Karpas-422 (cell line): Measurements from ENCODE around the gene FBP2. TPM values are rescaled to one million over a fixed set of nuclear protein-coding genes. Genes with fewer than 3 reads are reported as not detected.
"Not testable (repeated sequence)": the region's sequence is repeated elsewhere in the genome, so short reads cannot be mapped to it uniquely, and the experiment has no call there.

Source experiments
- DNase-seq: peaks from one replicate; pipeline ENCODE4 v3.0.0-alpha.2; 2015
- H2AFZ ChIP-seq: fragments of 200-600 bp; sonication (generic); 2 replicates; pipeline ENCODE4 v1.6.1; 2014; ENCODE audit warnings: antibody characterized with exemption, low read length, mixed read lengths
- H3K27ac ChIP-seq: fragments of 200-600 bp; sonication (generic); 2 replicates; pipeline ENCODE4 v1.5.1; 2014; ENCODE audit warnings: mild to moderate bottlenecking, low read length, moderate library complexity
- H3K27me3 ChIP-seq: fragments of 200-600 bp; sonication (generic); 2 replicates; pipeline ENCODE4 v1.6.1; 2014; ENCODE audit warnings: low read length, mixed read lengths
- H3K36me3 ChIP-seq: fragments of 200-600 bp; sonication (generic); 2 replicates; pipeline ENCODE4 v1.6.1; 2014; ENCODE audit warnings: low read length, mixed read lengths; ENCODE audit not compliant: insufficient read depth
- H3K4me1 ChIP-seq: fragments of 200-600 bp; sonication (generic); 2 replicates; pipeline ENCODE4 v1.6.1; 2014; ENCODE audit warnings: mild to moderate bottlenecking, low read length, mixed read lengths
- H3K4me2 ChIP-seq: fragments of 200-600 bp; sonication (generic); 2 replicates; pipeline ENCODE4 v1.6.1; 2014; ENCODE audit warnings: low read length, low read depth, mild to moderate bottlenecking; ENCODE audit not compliant: poor library complexity, severe bottlenecking
- H3K4me3 ChIP-seq: fragments of 200-600 bp; sonication (generic); 2 replicates; pipeline ENCODE4 v1.5.1; 2014; ENCODE audit warnings: mild to moderate bottlenecking, antibody characterized with exemption, low read length, mixed read lengths
- H3K79me2 ChIP-seq: fragments of 200-600 bp; sonication (generic); 2 replicates; pipeline ENCODE4 v1.6.1; 2014; ENCODE audit warnings: mild to moderate bottlenecking, low read length, mixed read lengths
- H3K9ac ChIP-seq: fragments of 200-600 bp; sonication (generic); 2 replicates; pipeline ENCODE4 v1.6.0; 2014; ENCODE audit warnings: low read length
- H3K9me2 ChIP-seq: fragments of 200-600 bp; sonication (generic), shearing (Covaris generic); replicated peaks from 2 replicates; pipeline ENCODE4 v1.6.0; 2014; ENCODE audit warnings: mild to moderate bottlenecking, low read length, moderate library complexity; ENCODE audit not compliant: insufficient read depth
- H3K9me3 ChIP-seq: fragments of 300-700, 200-600 bp; sonication (generic); 2 replicates; pipeline ENCODE4 v1.6.1; 2014; ENCODE audit warnings: low read length, mixed read lengths
- H4K20me1 ChIP-seq: fragments of 200-600 bp; sonication (generic); 2 replicates; pipeline ENCODE4 v1.6.1; 2014; ENCODE audit warnings: mild to moderate bottlenecking, antibody characterized with exemption, low read length, low read depth; ENCODE audit not compliant: insufficient read depth
- total RNA-seq: library from RNA; depleted of rRNA; stranded (reverse); fragments of >200 nt; shearing (Covaris generic); gene quantifications from 2 replicates; pipeline ENCODE4 v1.2.3, GENCODE V29; 2014; ENCODE audit warnings: low replicate concordance

FBP2 gene
- total RNA-seq, 1 experiment from 2014 or later: not detected

DNA sequence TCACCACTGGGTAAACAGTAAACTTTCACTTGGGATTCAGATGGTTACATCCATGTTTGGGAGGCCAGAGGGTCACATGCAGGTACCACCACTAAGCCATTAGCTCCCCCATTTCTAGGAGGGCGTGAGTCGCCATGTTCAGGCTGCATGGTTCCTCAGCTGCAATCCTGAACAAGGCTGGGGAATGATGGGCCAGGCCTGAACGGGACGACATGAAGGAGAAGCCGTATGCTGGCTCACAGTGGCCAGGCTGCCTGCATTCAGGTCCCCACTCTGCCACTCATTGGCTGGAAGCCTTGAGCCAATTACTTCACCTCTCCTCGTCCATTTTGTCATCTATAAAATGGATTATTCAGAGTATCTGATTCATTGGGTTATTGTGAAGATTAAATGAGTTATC lies 9.0 kb upstream of the FBP2 start:
- H2AFZ ChIP-seq: no peak overlapping the region
- no peaks in the 10 kb centered on the region for H3K79me2 ChIP-seq

DNA sequence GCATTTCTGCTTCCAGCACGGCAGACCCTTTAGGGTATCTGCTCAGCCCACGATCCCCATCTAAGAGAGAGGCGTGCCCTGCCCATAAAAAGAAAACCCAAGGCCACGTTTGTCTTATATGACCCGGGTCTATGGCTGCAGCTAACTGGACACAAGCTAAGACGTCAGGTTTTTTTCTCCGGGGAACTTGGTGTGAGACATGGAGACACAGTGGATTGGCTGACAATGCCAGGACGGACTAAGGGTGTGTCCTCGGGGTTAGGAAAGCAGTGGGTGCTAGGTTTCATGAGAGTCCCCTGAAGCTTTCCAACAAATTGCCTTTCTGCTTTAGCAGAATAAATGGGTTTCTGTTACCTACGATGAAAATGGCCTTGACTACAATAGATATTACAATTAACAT lies 7.1 kb upstream of the FBP2 start:
- Histone ChIP-seq H4K20me1 (no peaks in the 10 kb centered on the region), H3K4me1 (peaks cover 3% of the 10 kb centered on the region), H3K4me2 (no peak overlapping the region)

More for the DNA sequence above, 9.0 kb upstream of the FBP2 start:
- Histone ChIP-seq H4K20me1 (no peaks in the 10 kb centered on the region), H3K27me3 (no peaks in the 10 kb centered on the region), H3K27ac (no peak overlapping the region), H3K9ac (no peak overlapping the region), H3K9me3 (no peaks in the 10 kb centered on the region), H3K4me3 (no peak overlapping the region), H3K4me1 (peaks cover 3% of the 10 kb centered on the region), H3K36me3 (no peaks in the 10 kb centered on the region), H3K4me2 (no peak overlapping the region), H3K9me2 (no peaks in the 10 kb centered on the region)
- DNase-seq: no peak

DNA sequence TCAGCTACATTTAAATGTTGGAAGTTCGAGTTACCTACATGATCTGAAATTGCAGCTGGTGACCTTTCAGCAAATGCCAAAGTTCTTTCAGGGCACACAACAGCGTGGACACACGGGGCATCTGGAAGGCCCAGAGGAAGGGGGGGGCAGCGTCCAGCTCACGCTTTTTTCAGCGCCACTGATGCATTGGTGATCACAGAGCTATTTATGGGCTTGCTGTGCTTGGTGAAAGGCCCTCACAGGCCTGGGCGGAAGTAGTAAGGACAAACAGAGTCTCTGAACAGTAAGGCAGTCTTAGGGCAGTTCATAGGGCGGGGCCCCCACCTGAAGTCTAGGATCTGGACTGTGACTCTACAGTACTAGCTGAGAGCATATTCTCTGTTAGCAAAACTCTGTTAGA lies 6.6 kb upstream of the FBP2 start:
- Histone ChIP-seq H3K4me3 (no peak overlapping the region), H3K4me2 (no peak overlapping the region), H2AFZ (no peak overlapping the region)

More for the DNA sequence above, 7.1 kb upstream of the FBP2 start:
- H3K27me3 ChIP-seq: no peaks in the 10 kb centered on the region
- H3K9me2 ChIP-seq: no peaks in the 10 kb centered on the region
- DNase-seq: no peak
- no peaks in the 10 kb centered on the region for H3K79me2 ChIP-seq
- H3K36me3 ChIP-seq: no peaks in the 10 kb centered on the region
- no peak overlapping the region for H3K27ac ChIP-seq
- no peak overlapping the region for H3K9ac ChIP-seq
- H3K9me3 ChIP-seq: no peaks in the 10 kb centered on the region
- no peak overlapping the region for H3K4me3 ChIP-seq
- no peak overlapping the region for H2AFZ ChIP-seq

DNA sequence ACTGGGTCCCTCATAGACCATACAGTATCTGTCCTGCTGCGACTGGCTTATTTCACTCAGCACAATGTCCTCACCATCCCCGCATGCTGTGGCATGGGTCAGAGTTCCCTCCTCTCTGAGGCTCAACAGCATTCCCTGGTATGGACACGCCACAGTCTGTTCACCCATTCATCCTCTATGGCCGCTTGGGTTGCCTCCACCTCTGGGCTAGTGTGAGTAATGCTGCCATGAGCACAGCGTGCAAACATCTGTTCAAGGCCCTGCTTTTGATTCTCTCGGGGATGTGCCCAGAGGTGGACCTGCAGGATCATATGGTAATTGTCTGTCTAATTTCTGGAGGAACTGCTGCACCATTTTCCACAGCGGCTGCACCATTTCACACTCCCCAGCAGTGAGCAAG lies 5.5 kb upstream of the FBP2 start:
- Histone ChIP-seq H2AFZ (no peak overlapping the region), H3K4me1 (peaks cover 3% of the 10 kb centered on the region), H3K4me3 (no peak overlapping the region), H3K27ac (no peak overlapping the region), H3K79me2 (no peaks in the 10 kb centered on the region), H3K27me3 (no peaks in the 10 kb centered on the region), H4K20me1 (no peaks in the 10 kb centered on the region), H3K4me2 (no peak overlapping the region), H3K9me3 (no peaks in the 10 kb centered on the region), H3K9ac (no peak overlapping the region), H3K9me2 (no peaks in the 10 kb centered on the region), H3K36me3 (no peaks in the 10 kb centered on the region)
- no peak for DNase-seq

More for the DNA sequence above, 6.6 kb upstream of the FBP2 start:
- H3K9me2 ChIP-seq: no peaks in the 10 kb centered on the region
- no peaks in the 10 kb centered on the region for H3K79me2 ChIP-seq
- H3K27me3 ChIP-seq: no peaks in the 10 kb centered on the region
- no peak overlapping the region for H3K27ac ChIP-seq
- H3K9ac ChIP-seq: no peak overlapping the region
- H3K9me3 ChIP-seq: no peaks in the 10 kb centered on the region
- no peak for DNase-seq
- no peaks in the 10 kb centered on the region for H4K20me1 ChIP-seq
- H3K4me1 ChIP-seq: peaks cover 3% of the 10 kb centered on the region
- H3K36me3 ChIP-seq: no peaks in the 10 kb centered on the region

DNA sequence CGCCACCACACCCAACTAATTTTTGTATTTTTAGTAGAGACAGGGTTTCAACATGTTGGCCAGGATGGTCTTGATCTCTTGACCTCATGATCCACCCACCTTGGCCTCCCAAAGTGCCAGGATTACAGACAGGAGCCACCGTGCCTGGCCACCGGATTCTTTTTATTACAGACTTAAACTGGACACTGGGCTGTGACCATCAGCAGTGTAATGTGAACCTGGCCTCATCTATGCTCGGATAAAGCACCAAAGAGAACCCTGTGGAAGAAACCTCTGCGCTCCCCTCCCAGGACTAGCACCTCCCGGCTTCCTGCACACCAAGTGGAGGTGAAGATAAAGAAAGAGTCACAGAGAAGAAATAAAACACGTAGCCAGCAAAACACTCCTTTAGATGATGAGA lies 941 bp downstream of the FBP2 start:
- not testable (repeated sequence) for H3K9me2 ChIP-seq, H3K27ac ChIP-seq, H3K4me1 ChIP-seq

DNA sequence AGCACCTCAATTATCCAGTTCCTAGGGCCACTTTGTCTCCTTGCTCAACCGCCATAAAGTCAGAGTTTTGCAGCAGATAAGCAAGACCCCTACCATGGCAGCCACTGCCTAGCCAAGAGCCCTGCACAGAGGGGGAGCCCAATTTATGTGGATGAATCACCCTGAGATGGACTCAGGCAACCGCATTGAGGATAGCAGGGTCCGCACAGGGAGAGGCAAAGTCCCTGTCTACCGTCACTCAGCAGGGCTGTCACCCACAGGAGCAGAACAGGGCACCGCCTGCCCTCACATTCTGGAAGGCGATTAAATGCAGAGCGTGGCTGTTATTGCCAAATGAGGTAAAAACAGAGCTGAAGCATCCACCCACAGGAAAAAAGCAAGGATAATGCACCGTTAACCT lies 1.7 kb downstream of the FBP2 start:
- Histone ChIP-seq H3K9ac (no peak overlapping the region), H2AFZ (no peak overlapping the region), H3K79me2 (no peaks in the 10 kb centered on the region), H3K4me2 (no peak overlapping the region), H3K9me2 (no peaks in the 10 kb centered on the region), H3K27ac (no peak overlapping the region), H3K27me3 (no peaks in the 10 kb centered on the region), H3K4me1 (no peaks in the 10 kb centered on the region), H3K9me3 (no peaks in the 10 kb centered on the region), H3K4me3 (no peak overlapping the region), H4K20me1 (no peaks in the 10 kb centered on the region), H3K36me3 (no peaks in the 10 kb centered on the region)
- no peak for DNase-seq

More for the DNA sequence above, 941 bp downstream of the FBP2 start:
- H3K9me3 ChIP-seq, H3K9ac ChIP-seq, H3K79me2 ChIP-seq, H2AFZ ChIP-seq, H4K20me1 ChIP-seq, H3K36me3 ChIP-seq, H3K4me2 ChIP-seq, DNase-seq, H3K27me3 ChIP-seq, H3K4me3 ChIP-seq: not testable (repeated sequence)

DNA sequence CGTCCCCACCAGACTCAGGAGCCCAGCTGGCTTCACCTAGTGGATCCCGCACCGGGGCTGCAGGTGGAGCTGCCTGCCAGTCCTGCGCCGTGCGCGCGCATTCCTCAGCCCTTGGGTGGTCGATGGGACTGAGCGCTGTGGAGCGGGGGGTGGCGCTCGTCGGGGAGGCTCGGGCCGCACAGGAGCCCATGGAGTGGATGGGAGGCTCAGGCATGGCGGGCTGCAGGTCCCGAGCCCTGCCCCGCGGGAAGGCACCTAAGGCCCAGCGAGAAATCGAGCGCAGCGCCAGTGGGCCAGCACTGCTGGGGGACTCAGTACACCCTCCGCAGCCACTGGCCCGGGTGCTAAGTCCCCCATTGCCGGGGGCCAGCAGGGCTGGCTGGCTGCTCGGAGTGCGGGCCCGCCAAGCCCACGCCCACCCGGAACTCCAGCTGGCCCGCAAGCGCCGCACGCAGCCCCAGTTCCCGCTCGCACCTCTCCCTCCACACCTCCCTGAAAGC lies 2.5 kb downstream of the FBP2 start:
- not testable (repeated sequence) for H3K9ac ChIP-seq, H3K27me3 ChIP-seq, H2AFZ ChIP-seq, H3K4me1 ChIP-seq, H3K4me3 ChIP-seq, DNase-seq, H3K9me2 ChIP-seq, H3K79me2 ChIP-seq, H3K4me2 ChIP-seq, H4K20me1 ChIP-seq, H3K36me3 ChIP-seq, H3K27ac ChIP-seq, H3K9me3 ChIP-seq

DNA sequence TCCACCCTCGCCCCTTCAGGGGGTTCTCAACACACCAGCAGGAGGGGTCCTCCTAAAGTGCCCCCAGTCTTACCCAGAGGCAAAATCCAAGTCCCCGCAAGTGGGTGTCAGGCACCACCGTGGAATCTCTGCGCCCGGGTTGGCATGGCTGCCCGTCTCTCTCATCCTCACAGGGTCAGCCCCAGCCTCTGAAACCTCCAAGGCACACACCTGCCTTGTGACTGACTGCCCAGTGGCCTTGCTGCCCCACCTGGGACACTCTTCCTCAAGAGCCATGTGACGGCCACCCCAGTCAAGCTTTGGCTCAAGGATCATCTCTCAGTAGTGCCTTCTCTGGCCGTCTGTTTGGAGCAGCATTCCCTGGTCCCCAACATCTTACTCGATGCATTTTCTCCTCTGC lies 4.9 kb downstream of the FBP2 start:
- H3K4me1 ChIP-seq: no peaks in the 10 kb centered on the region
- H4K20me1 ChIP-seq: no peaks in the 10 kb centered on the region
- no peak overlapping the region for H3K4me3 ChIP-seq
- no peaks in the 10 kb centered on the region for H3K36me3 ChIP-seq
- H3K4me2 ChIP-seq: no peak overlapping the region
- H3K79me2 ChIP-seq: no peaks in the 10 kb centered on the region
- H2AFZ ChIP-seq: no peak overlapping the region
- H3K27ac ChIP-seq: no peak overlapping the region
- H3K9ac ChIP-seq: no peak overlapping the region
- no peaks in the 10 kb centered on the region for H3K9me3 ChIP-seq
- no peak for DNase-seq
- no peaks in the 10 kb centered on the region for H3K27me3 ChIP-seq
- H3K9me2 ChIP-seq: no peaks in the 10 kb centered on the region

DNA sequence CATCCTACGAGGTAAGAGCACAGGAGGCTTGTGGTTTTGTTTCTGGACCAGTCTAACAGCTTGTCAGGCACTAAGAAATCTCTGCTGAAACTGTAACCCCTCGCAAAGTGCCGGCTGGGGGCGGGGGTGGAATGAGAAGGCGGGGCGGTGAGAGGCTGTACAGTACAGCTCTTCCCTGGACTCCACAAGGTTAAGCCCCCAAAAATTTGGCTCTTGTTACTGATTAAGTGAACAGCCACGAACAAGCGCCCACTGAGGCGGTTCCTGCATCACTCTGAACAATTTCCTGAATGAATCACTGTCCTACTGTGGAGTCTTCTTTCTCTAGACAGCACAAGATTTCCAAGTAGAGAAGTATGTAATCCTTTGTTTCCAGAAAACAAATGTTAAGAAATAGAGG lies 6.8 kb downstream of the FBP2 start:
- no peaks in the 10 kb centered on the region for H3K79me2 ChIP-seq
- H3K4me2 ChIP-seq: no peak overlapping the region
- no peak overlapping the region for H3K27ac ChIP-seq
- H3K9me3 ChIP-seq: no peaks in the 10 kb centered on the region
- no peaks in the 10 kb centered on the region for H3K9me2 ChIP-seq
- H3K4me3 ChIP-seq: no peak overlapping the region
- no peak overlapping the region for H3K9ac ChIP-seq
- H3K36me3 ChIP-seq: no peaks in the 10 kb centered on the region
- H4K20me1 ChIP-seq: no peaks in the 10 kb centered on the region
- H3K27me3 ChIP-seq: no peaks in the 10 kb centered on the region
- DNase-seq: no peak
- H3K4me1 ChIP-seq: no peaks in the 10 kb centered on the region
- H2AFZ ChIP-seq: no peak overlapping the region
